C1 segment of cervical spinal cord (tissue), 14 donors: ENCODE measurements around the gene AKAP7.
"Not testable (repeated sequence)": the region's sequence is repeated elsewhere in the genome, so short reads cannot be mapped to it uniquely, and the experiment has no call there.

Experiments
- DNase-seq, 14 donors: peaks; one replicate each; lab custom pipeline; 2025; lab: John Stamatoyannopoulos, UW

Gene AKAP7

DNA sequence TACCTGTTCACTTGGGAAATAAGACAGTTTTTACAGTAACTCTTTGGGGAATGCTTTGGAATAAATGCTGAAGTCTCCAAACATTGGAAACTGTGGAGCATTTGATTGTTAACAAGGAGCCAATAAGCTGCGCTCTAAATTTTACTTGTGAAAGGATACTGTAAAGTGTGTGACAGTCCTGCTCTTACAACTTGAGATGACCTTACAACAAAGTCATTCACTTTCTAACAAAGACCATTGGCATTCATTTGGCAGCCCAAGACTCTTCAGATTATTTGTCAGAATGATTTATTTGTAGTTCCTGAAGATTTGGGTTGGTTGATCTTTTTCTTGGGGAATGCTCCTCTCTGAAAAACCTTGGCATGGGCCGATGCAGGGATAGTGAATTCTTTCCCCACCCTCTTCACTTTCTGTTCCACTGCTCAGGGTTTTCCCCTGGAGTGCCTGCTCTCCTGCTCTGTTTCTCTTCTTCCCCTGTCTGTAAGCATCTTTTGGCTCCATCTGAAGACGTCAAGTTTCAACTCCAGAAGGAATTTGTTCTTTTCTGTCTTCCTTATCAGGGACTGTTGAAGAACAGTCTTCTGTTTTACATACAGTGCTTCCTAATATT lies 116.4 kb downstream of the AKAP7 start:
- no peak for DNase-seq

DNA sequence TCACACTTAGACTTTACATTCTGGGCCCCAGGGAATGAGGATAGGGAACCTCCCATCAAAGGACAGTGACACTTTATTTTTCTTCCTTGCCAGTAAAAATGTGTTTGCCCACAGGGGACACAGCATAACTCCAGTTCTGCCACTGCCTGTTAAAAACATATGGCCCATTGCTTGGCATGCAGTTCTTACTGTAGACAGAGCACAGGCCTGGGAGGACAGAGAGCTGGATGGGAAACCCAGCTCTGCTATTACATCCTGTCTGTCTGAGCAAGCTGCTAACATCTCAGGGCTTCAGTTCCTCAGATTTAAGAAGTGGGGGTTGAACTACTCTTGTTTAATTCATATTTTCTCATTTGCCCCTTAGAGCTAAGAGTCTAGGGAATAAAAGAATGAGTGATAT lies 120.2 kb downstream of the AKAP7 start:
- no peak for DNase-seq

DNA sequence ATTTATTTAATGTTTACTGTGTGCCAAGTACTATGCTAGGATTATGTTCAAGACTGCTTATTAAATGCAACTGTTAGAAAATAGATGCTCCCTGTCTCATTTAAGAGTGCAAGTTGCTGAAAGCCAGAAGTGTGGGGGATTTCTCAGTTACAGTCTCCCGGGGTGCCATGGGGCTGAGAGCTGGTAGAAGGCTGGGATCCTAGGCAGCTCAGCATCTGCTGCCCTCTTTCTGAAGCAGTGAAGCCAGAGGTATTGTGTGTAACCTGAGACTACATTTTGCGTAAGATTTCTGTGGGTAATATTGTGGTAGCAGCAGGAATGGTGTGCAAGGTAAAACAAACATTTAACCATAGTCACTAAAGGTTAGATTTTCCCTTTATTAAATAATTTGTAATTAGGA lies 120.6 kb downstream of the AKAP7 start:
- no peak for DNase-seq

DNA sequence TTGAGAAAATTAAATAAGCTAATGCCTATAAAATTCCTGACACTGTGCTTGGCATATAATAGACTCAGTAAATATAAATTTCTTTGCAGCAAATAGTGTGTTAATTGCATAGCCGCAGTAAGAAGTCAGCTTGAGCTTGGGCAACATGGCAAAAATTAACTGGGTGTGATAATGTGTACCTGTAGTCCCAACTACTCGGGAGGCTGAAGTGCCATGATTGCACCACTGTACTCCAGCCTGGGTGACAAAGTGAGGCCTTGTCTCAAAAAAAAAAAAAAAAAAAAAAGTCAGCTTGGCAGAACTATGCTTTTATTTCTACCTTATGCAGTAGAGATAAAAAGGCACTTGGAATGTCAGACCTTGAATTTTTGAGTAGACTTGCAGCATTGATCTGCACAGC lies 121.8 kb downstream of the AKAP7 start:
- DNase-seq: no peak

DNA sequence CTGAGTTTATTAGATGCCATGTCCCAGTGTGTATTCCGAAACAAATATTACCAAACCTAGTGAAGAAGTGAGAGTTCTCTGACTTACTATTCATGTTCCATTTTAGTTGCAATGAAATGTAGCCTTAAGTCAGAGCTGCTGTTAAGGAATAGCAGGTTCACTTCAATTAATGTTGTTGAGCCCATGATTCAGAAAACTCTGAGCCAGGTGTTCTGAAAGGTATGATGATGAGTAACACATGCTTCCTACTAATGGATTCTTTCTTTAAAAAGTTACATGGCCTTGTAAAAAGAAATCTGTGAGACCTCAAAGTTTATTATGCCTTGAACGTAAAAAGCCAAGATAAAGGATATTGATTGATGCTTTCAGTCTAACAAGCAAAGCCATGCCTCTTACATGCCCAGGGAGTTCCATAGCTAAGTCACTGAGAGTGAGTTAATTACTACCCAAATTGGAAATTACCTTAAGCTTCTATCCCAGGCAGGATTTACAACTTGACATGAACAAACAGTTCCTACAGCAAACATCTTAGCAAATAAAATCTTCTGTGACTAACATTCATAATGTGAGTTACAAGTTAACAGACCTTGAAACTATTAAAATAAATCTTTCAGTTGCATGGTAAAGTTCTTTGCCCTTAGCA lies 122.9 kb downstream of the AKAP7 start:
- no peak for DNase-seq

DNA sequence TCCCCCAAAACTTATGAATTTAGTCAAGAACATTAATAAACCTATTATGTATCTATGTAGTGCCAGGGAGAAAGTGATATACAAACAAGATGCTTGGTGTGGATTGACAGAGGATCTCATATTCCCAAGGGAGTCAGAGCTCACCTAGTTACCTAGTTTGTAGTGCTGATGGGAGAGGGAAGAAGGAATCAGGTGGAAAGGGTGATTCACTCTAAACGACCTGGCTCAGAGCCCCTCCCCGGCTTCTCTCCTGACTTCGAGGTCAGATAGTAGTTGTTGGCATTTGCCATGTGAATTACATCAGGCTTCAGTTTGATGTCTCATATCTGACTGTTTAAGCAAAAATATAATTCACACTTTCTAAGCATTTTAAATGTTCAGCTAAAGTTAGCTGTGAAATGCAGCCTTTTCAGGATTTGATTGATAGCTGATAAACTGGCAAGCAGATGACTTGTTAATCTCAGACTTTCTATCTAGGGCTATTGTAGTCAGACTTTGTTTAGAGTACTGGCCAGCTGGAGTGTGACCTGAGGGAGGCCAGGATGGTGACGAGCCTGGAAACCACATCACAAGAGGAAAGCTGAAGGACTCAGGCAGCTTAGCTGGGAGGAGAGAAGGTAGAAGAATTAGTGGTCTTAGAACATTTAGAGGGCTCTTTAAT lies 123.7 kb downstream of the AKAP7 start:
- DNase-seq: no peak

DNA sequence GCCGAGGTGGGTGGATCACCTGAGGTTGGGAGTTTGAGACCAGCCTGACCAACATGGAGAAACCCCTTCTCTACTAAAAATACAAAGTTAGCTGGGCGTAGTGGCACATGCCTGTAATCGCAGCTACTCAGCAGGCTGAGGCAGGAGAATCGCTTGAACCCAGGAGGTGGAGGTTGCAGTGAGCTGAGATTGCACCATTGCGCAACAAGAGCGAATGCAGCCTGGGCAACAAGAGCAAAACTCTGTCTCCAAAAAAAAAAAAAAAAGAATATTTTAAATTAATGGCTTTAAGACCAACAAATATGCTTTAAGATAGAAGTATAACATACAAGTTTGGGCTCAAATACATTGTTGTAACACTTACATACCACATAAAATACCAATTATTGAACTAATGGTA lies 125.7 kb downstream of the AKAP7 start:
- DNase-seq: not testable (repeated sequence)

DNA sequence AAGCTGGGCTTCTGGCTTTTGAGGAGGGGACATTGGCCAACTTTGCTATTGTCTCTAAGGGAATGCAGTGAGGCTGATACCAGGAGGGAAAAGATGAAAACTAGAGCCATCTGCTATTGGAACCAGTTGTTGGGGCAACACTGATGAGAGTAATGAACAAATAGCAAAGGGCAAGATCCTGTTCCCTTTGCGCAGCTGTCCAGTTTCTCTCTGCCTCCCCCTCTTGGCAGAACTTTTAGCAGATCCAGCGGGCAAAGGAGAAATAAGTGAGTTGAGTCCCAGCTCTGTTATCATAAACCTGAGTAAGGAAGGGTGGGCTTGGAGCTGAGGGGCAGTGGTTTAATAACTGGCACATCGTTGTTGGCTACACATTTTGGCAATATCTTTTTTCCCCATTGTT lies 126.8 kb downstream of the AKAP7 start:
- DNase-seq: no peak

DNA sequence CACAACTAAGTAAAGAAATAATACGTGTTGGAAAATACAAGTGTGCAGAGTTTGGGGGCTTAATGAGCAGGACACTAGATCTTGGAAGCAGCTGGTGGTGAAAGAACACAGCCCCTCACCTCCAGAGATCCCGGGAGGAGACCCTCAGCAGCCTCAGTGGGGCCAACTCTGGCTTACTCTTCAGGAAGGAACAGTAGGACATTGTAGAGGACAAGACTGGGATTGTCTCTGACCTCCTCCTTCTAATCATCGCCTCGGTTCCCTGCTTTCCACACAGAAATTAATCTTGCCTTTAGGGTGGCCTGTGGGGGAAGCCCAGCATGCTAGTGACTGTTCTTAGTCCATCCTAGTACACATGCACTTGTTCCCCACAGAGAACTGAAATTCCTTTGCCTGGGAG lies 130.7 kb downstream of the AKAP7 start:
- no peak for DNase-seq

DNA sequence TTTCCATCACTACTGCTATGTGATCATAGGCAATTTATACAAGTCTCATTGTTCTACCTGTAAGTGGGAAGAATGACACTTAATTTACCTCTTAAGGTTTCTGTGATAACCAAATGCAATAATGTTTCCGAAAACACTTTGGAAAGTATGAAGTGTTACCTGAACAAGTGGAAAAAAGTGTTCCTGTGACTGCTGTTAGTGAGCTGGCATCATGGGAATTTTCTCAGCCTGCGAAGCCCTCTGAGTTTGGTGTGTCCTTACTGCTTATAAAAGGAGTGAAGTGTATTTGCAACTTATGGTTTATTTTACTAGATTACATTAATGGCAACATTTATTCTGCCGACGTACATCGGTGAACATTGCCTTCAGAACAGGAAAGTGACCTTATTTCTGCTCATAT lies 133.0 kb downstream of the AKAP7 start:
- DNase-seq: no peak

DNA sequence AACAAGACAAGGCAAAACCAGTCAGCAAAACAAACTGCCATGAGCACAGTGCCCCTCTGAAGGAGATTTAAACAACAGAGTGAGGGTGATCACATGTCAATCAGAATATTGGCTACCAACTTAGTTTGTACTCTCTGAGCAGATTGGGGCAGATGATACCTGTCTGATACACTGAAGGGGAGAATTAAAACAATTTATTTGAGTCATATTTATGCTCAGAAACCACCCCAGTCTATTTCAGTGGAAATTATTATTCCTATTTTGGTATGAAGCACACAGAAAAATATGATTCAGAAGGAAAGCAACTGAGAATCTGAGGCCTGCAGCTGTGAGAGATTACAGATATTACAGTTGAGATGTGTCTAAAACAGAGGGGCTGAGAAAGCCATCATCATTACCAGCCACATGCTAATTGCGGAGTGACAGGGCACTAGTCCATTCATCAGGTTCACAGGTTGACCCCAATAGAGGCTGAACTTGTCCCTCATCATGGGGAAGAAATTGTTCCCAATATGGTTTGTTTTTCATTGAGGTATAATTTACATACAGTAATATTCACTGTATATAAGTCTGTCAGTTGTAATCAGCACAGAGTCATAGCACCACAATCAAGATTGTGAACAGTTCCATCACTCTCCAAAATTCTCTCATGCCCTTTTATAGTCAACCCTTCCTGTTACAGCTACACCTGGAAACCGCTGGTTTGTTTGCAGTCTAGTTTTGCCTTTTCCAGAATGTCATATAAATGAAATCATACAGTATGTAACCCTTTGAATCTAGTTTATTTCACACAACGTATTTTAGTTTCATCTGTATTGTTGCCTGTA lies 134.5 kb downstream of the AKAP7 start:
- no peak for DNase-seq

DNA sequence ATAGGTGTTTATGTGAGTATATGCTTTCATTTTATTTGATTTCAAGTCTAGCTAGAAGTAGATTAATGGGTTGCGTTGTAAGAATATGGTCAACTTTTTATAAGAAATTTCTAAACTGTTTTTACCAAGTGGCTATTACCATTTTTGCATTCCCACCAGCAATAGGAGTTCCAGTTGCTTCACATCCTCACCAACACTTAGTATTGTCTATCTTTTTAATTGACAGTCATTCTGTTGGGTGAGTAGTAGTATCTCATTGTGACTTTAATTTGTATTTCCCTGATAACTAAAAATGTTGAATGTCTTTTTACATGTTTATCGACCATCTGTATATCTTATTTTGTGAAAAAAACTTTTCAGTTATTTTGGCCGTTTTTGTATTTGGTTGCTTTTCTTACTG lies 135.3 kb downstream of the AKAP7 start:
- no peak for DNase-seq

DNA sequence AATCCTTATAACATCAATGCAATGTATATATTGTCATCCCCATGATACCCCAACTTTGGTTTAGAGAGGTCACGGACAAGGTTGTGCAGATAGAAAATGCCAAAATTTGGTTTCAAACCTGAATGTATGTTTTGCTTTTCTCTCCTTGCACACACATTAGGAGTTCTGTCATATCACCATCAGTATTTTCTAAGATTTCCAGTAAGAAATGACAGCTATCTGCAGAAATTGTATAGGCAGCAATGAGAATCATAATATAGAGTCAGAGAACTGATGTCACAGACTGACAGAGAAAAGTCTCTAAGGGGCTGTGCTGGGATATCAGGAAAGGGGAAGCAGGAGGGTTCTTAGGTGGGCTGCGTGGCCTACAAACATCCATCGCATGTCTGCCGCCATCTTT lies 140.0 kb downstream of the AKAP7 start:
- DNase-seq: no peak

DNA sequence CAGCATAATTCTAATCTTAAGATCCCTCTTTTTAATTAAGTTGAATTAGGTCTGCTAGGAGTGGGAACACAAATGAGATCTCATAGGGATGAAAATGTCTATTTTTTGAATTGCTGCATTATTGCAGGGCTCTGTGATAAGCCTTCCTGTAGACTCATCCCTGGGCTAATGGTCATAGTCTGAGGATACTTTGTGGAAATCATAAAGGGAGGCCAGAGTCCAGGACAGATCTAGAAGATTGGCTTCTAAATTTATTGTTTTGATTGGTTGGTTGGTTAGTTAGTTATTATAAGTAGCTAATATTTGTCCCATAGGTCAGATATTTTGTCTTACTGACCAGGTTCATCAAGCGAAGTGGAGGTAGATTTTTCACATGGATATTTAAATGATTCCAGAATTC lies 142.3 kb downstream of the AKAP7 start:
- DNase-seq: no peak

DNA sequence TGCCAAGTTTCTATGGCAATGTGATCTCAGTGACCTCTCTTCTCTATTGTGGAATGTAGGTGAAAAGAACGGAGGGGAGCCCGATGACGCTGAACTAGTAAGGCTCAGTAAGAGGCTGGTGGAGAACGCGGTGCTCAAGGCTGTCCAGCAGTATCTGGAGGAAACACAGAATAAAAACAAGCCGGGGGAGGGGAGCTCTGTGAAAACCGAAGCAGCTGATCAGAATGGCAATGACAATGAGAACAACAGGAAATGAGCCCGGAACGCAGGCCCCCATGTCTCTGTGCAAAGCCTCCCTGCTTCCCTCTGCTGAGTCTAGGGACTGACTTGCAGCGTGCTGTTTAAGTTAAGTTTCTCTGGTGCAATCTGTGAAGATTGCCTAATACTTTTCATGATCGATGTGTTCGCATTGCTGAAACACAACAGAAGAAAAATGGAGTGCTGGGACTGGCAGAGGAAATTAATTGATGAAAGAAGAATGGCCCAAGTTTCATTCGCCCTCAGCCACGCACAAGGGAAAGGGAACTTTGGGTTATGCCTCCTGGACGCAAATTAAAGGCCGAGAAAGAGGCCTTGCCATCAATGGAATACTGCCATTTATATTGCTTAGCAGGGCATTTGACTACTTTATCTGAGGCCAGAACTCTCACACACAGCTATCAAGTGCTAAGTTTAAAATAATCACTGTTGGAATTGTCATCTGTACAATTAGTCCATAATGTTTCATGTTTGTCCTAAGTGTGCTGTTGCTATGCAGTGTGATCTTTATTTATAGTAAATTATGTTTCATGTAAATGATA lies 146.4 kb downstream of the AKAP7 start:
- DNase-seq: peak in 12 of 14 donors; percentile 15 to 68 (median 48)

DNA sequence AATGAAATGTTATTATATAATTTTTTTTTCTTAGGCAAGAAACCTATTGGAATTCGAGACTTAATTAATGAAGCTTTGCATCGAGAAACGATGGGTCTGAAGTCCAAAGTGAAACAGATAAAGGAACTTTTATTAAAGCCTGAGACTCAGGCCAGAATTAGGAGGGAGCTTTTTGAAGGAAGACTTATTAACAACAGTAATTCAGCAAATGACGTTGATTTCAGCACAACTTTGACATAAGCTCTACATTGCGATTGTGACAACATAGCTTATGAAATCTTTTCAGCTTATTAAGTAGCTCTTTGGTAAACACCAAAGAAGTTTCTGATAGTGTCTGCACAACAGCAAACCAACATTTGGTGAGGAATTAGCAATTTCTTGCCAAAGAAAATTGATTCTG lies 147.1 kb downstream of the AKAP7 start:
- no peak for DNase-seq

DNA sequence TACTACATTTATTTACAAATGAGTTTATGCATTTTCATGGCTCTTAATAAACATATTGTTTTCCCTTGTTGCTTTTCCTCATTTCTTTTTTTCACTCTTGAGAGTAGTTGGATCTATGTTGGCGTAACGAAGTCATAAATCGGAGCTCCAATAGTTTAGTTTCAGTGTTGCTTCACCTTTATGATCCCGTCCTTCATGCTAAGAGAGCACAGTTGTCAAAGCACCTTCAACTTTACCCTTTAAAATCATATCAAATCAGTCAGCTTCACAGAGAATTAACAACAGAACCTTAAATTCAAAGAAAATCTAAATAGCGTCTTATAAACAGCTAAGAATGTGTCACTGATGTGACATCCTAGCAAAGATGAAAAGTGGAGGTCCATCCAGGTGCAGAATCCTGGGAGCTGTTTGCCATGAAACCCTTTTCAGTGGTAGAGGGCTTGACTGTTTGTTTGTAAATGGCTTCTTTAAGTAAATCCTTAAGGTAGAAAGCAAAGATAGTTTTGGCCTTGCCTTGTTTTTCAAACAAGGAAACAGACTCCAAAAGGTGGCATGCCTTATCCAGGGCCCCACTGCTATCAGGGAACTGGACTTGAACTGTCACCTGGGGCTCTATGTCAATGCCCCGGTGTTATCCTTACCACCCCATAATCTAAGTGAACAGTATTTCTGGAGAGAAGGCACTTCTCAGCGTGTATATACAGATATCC lies 148.4 kb downstream of the AKAP7 start:
- DNase-seq: no peak

DNA sequence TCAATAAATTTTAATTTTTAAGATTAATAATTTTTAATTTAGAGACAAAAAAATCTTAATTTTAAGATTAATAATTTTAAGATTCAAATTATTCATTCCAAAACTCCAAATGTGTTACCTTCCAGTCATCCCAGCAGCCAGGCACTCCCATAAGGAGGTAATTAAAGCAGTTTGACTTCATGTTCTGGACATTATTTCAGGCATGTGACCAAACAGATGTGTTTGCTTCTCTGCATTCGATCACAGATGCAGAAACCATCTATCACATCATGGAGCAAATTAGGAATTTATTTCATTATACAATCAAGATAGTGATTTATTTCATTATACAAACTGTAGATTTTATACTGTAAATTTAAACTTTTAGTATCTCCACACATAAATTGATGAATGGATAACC lies 150.3 kb downstream of the AKAP7 start:
- no peak for DNase-seq

DNA sequence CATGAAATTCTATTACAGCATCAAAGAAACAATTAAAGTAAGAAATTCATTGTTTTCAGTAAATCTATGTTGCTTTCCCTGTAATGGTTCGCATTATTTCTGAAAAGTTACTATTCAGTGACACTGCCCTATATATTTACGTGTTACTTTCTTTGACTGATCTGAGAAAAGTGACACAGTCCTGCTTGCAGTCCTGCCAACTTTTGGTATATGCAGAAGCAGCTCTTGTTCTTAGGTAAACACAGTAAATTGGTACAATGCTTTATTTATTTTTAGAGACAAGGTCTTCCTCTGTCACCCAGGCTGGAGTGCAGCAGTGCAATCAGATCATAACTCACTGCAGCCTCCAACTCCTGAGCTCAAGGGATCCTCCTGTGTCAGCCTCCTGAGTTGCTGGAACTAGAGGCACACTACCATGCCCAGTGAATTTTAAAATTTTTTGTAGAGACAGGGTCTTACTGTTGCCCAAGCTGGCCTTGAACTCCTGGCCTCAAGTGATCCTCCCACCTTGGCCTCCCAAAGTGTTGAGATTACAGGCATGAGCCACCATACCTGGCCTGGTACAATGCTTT lies 151.3 kb downstream of the AKAP7 start:
- DNase-seq: no peak

DNA sequence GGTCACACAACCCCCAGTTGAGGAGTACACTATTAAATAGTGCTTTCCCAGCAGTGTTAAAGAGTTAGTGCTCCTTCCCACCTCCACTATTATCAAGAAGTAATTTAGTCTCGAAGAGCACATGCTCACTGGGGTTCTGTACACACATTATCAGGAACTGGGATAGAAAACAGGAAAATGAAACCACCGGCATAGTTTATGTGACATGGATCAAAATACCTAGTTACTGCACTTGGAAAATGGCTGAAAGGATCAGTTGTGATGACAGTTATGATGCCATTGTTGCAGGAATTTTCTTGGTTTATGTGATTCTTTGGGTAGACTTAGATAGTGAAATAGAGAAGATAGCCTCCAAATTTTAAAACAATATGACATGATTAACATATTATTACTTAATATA lies 152.9 kb downstream of the AKAP7 start:
- no peak for DNase-seq

DNA sequence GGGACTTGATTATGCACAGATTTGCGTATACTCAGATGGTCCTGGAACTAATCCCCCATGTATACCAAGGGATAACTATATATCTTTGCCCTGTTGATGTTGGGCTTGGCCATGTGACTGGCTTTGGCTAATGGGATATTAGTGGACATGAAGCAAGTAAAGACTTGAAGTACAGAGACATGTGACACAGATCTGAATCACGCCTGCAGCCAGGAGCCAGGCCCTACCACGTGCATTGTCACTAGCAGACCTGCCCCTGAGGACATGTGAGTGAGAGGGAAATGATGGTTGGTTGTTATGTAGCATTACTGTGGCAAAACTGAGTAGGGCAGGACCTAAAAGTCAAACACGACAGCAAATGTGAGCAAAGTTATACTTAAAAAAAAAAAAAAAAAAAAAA lies 155.7 kb downstream of the AKAP7 start:
- no peak for DNase-seq
